H1 (cell line): Measurements from ENCODE around the gene ZNF423. TPM values are rescaled to one million over a fixed set of nuclear protein-coding genes. Genes with fewer than 3 reads are reported as not detected.

Experiments
- CTCF ChIA-PET: fragments of 300-600 bp; sonication (Branson Sonifier 250); formaldehyde crosslinking; loops from one replicate; lab custom pipeline; 2021; ENCODE audit not compliant: partially characterized antibody; lab: Charles Lee
- POLR2A ChIA-PET: fragments of 300-600 bp; sonication (Branson Sonifier 250); formaldehyde crosslinking; loops from one replicate; lab custom pipeline; 2021; ENCODE audit warnings: inconsistent platforms; ENCODE audit not compliant: partially characterized antibody; lab: Charles Lee
- DNase-seq, 2 experiments: peaks; one replicate each; pipeline versions ENCODE4 v3.0.0 to v3.0.0-alpha.2; 2010 to 2022; ENCODE audit warnings: low spot score in 2 of 2, low read depth in 1 of 2, mixed read lengths in 1 of 2
- FAIRE-seq: peaks from 2 replicates; lab custom pipeline; 2011; peaks lifted over from hg19 to GRCh38; lab: Jason Lieb, UNC
- H2AFZ ChIP-seq: 2 replicates; pipeline ENCODE4 v1.8.1; 2012; ENCODE audit warnings: low read length, inconsistent platforms
- H2AK5ac ChIP-seq: 2 replicates; pipeline ENCODE4 v1.6.1; 2013; ENCODE audit warnings: low read depth, low read length
- H2BK120ac ChIP-seq: replicated peaks from 2 replicates; pipeline ENCODE3; 2013; ENCODE audit warnings: low read depth, low read length, inconsistent platforms
- H2BK12ac ChIP-seq: 2 replicates; pipeline ENCODE4 v1.6.1; 2013; ENCODE audit warnings: low read depth, low read length
- H2BK15ac ChIP-seq: 2 replicates; pipeline ENCODE4 v1.6.1; 2013; ENCODE audit warnings: low read length
- H2BK20ac ChIP-seq: 2 replicates; pipeline ENCODE4 v1.6.1; 2013; ENCODE audit warnings: low read length
- H2BK5ac ChIP-seq: 2 replicates; pipeline ENCODE4 v1.6.1; 2013; ENCODE audit warnings: low read depth, low read length
- H3K14ac ChIP-seq: 2 replicates; pipeline ENCODE4 v1.6.1; 2013; ENCODE audit warnings: inconsistent platforms; ENCODE audit not compliant: insufficient read length
- H3K18ac ChIP-seq: 2 replicates; pipeline ENCODE4 v1.6.1; 2013; ENCODE audit warnings: low read length; ENCODE audit errors: extremely low read depth
- H3K23ac ChIP-seq: 2 replicates; pipeline ENCODE4 v1.6.1; 2013; ENCODE audit warnings: inconsistent platforms; ENCODE audit not compliant: insufficient read length
- H3K23me2 ChIP-seq: 2 replicates; pipeline ENCODE4 v1.6.1; 2013; ENCODE audit warnings: low read depth, low read length
- H3K27ac ChIP-seq: 2 replicates; pipeline ENCODE4 v1.6.1; 2011; ENCODE audit warnings: low read depth, low read length, inconsistent platforms
- H3K27me3 ChIP-seq, 4 experiments: replicated peaks in 1 of 4; 1 replicate in 1 of 4; 2 replicates in 3 of 4; pipeline versions ENCODE4 v1.6.1 to v1.8.1; 2011 to 2013; ENCODE audit warnings: low read length in 3 of 4, mild to moderate bottlenecking in 3 of 4, inconsistent platforms in 2 of 4, mixed read lengths in 2 of 4, moderate library complexity in 1 of 4; ENCODE audit not compliant: control insufficient read depth in 3 of 4, insufficient read depth in 3 of 4; ENCODE audit errors: extremely low read depth in 1 of 4
- H3K36me3 ChIP-seq, 4 experiments: 2 replicates each; pipeline versions ENCODE4 v1.6.1 to v1.8.1; 2011 to 2013; ENCODE audit warnings: mild to moderate bottlenecking in 4 of 4, low read length in 3 of 4, moderate library complexity in 2 of 4, control low read depth in 1 of 4, inconsistent platforms in 1 of 4; ENCODE audit not compliant: insufficient read depth in 4 of 4, control insufficient read depth in 2 of 4
- H3K4ac ChIP-seq: replicated peaks from 2 replicates; pipeline ENCODE3; 2013; ENCODE audit warnings: low read length, low read depth, mixed read lengths, inconsistent platforms; ENCODE audit not compliant: insufficient read length
- H3K4me1 ChIP-seq, 4 experiments: replicated peaks in 1 of 4; 1 replicate in 1 of 4; 2 replicates in 3 of 4; pipeline versions ENCODE4 v1.6.1 to v1.8.1; 2011 to 2013; ENCODE audit warnings: low read length in 3 of 4, inconsistent platforms in 2 of 4, mixed read lengths in 1 of 4; ENCODE audit not compliant: insufficient read depth in 4 of 4, control insufficient read depth in 3 of 4
- H3K4me2 ChIP-seq, 2 experiments: 2 replicates each; pipeline versions ENCODE4 v1.6.1 to v1.8.1; 2011 to 2013; ENCODE audit warnings: low read depth in 2 of 2, low read length in 2 of 2, control low read depth in 1 of 2, inconsistent platforms in 1 of 2, mild to moderate bottlenecking in 1 of 2; ENCODE audit not compliant: insufficient read depth in 1 of 2
- H3K4me3 ChIP-seq, 4 experiments: fragments of 200-600, 300-600 bp in 1 of 4; sonication (generic), shearing (Covaris generic), sonication (Bioruptor Twin) in 1 of 4; 2 replicates each; pipeline versions ENCODE4 v1.5.1 to v1.8.1; 2011 to 2016; ENCODE audit warnings: low read length in 4 of 4, low read depth in 3 of 4, control low read depth in 2 of 4, inconsistent platforms in 2 of 4, mild to moderate bottlenecking in 2 of 4, mixed read lengths in 1 of 4, moderate library complexity in 1 of 4; ENCODE audit not compliant: insufficient read depth in 2 of 4; ENCODE audit errors: extremely low read depth in 1 of 4
- H3K56ac ChIP-seq: replicated peaks from 2 replicates; pipeline ENCODE3; 2013; ENCODE audit warnings: low read depth, mild to moderate bottlenecking, mixed read lengths, low read length, inconsistent platforms; ENCODE audit not compliant: insufficient read length
- H3K79me1 ChIP-seq: 2 replicates; pipeline ENCODE4 v1.6.1; 2013; ENCODE audit warnings: low read depth, low read length, control low read depth
- H3K79me2 ChIP-seq, 2 experiments: 2 replicates each; pipeline versions ENCODE4 v1.6.1 to v1.8.1; 2012 to 2013; ENCODE audit warnings: low read length in 2 of 2, mild to moderate bottlenecking in 2 of 2, inconsistent platforms in 1 of 2; ENCODE audit not compliant: insufficient read depth in 2 of 2, control insufficient read depth in 1 of 2
- H3K9ac ChIP-seq, 4 experiments: replicated peaks in 1 of 4; 1 replicate in 1 of 4; 2 replicates in 3 of 4; pipeline versions ENCODE4 v1.6.1 to v1.8.1; 2011 to 2013; ENCODE audit warnings: low read depth in 3 of 4, low read length in 3 of 4, control low read depth in 2 of 4, mild to moderate bottlenecking in 2 of 4, moderate library complexity in 2 of 4, inconsistent platforms in 1 of 4; ENCODE audit errors: extremely low read depth in 1 of 4
- H3K9me3 ChIP-seq, 2 experiments: 2 replicates each; pipeline versions ENCODE4 v1.6.1 to v1.8.1; 2012 to 2013; ENCODE audit warnings: mild to moderate bottlenecking in 2 of 2, moderate library complexity in 2 of 2, control low read depth in 1 of 2, inconsistent platforms in 1 of 2, low read depth in 1 of 2, low read length in 1 of 2, mixed read lengths in 1 of 2; ENCODE audit not compliant: insufficient read depth in 2 of 2
- H4K20me1 ChIP-seq, 2 experiments: replicated peaks in 1 of 2; 2 replicates each; pipeline versions ENCODE3 to v1.8.1; 2011 to 2013; ENCODE audit warnings: inconsistent platforms in 2 of 2, low read length in 2 of 2, mild to moderate bottlenecking in 1 of 2; ENCODE audit not compliant: insufficient read depth in 2 of 2, control insufficient read depth in 1 of 2
- H4K5ac ChIP-seq: 2 replicates; pipeline ENCODE4 v1.6.1; 2013; ENCODE audit warnings: low read length, low read depth, mixed read lengths, inconsistent platforms; ENCODE audit not compliant: insufficient read length
- H4K8ac ChIP-seq: 2 replicates; pipeline ENCODE4 v1.8.0; 2013; ENCODE audit warnings: mild to moderate bottlenecking, moderate library complexity, low read length, inconsistent platforms; ENCODE audit not compliant: insufficient read depth; ENCODE audit errors: extremely low read depth
- H4K91ac ChIP-seq: replicated peaks from 2 replicates; pipeline ENCODE3; 2013; ENCODE audit warnings: low read length, mixed read lengths, inconsistent platforms; ENCODE audit not compliant: insufficient read length
- ASH2L ChIP-seq: fragments of 200-600, 300-600 bp; sonication (generic); IDR thresholded peaks from one replicate; pipeline ENCODE4 v1.7.1; 2017; ENCODE audit warnings: low read length
- E2F6 ChIP-seq: IDR thresholded peaks from 2 replicates; pipeline ENCODE4 v1.6.1; 2012; ENCODE audit warnings: inconsistent platforms
- POU5F1 ChIP-seq: IDR thresholded peaks from 2 replicates; pipeline ENCODE4 v1.6.1; 2011; ENCODE audit warnings: low read depth, mild to moderate bottlenecking, low read length, moderate library complexity
- RBBP5 ChIP-seq: IDR thresholded peaks from 2 replicates; pipeline ENCODE4 v1.7.1; 2012; ENCODE audit warnings: low read depth, mild to moderate bottlenecking, inconsistent platforms, low read length, moderate library complexity, borderline replicate concordance
- SIRT6 ChIP-seq: IDR thresholded peaks from one replicate; pipeline ENCODE4 v1.7.1; 2012; ENCODE audit warnings: low read length, inconsistent platforms
- WGBS, 2 experiments: shearing (Covaris generic) in 1 of 2; methylation state at CpG; one replicate each; pipeline versions ENCODE4 v1.1.6 to v1.1.7; 2013 to 2015; ENCODE audit warnings: low lambda C conversion rate in 2 of 2, mixed read lengths in 2 of 2, inconsistent platforms in 1 of 2, low coverage in 1 of 2, missing lambda C conversion rate in 1 of 2; ENCODE audit not compliant: insufficient replicate concordance in 2 of 2, insufficient coverage in 1 of 2, insufficient read length in 1 of 2; ENCODE audit errors: extremely low coverage in 1 of 2, missing lambda C conversion rate in 1 of 2; 5-methylcytosine and 5-hydroxymethylcytosine counted together
- polyA plus RNA-seq, 7 experiments: library from polyadenylated mRNA; depleted of rRNA in 3 of 7; stranded (reverse) in 5 of 7; unstranded in 2 of 7; fragments of >200 nt in 5 of 7; fragments of 200-250 nt in 2 of 7; gene quantifications; 1 replicate in 5 of 7; 2 replicates in 1 of 7; 4 replicates in 1 of 7; pipeline versions ENCODE4 v1.2.1 to v1.2.3, GENCODE V29; 2011 to 2013; ENCODE audit warnings: missing spikeins in 2 of 7, mixed read lengths in 2 of 7
- total RNA-seq: library from RNA; stranded (reverse); fragmentation: NEBNext Ultra II Directional; extraction: Animal tissue kit (Norgen Biotek cat#: 25700); gene quantifications from 2 replicates; pipeline ENCODE4 v1.2.1, GENCODE V29; 2021

The ZNF423 gene
- total and polyA plus RNA-seq, 2 of the 8 experiments (the other 6 are each of a cell fraction or from before 2014, with no cell fraction given), result 38.2 to 52.3 TPM

GRCh38 chr16:49717689-49718088 lies 138.2 kb downstream of the ZNF423 start:
- H3K23ac ChIP-seq, result no peak overlapping the region
- H3K4me2 ChIP-seq, result no peak overlapping the region
- no peak overlapping the region for H2AFZ ChIP-seq
- no peaks in the 10 kb centered on the region for H3K9me3 ChIP-seq
- no peak for FAIRE-seq
- H3K56ac ChIP-seq, result no peak overlapping the region
- no peak overlapping the region for H2BK20ac ChIP-seq
- no peaks in the 10 kb centered on the region for H3K27me3 ChIP-seq
- no peak overlapping the region for H4K5ac ChIP-seq
- H3K79me1 ChIP-seq, result peaks cover 16% of the 10 kb centered on the region
- H3K27ac ChIP-seq, result no peak overlapping the region
- H4K20me1 ChIP-seq, result no peaks in the 10 kb centered on the region
- H2BK5ac ChIP-seq, result no peak overlapping the region
- no peak overlapping the region for H3K4ac ChIP-seq
- peaks cover 0 to 17% (median 2%) of the 10 kb centered on the region in 4 experiments; a peak in 5 of 7 replicates for H3K4me1 ChIP-seq
- no peak overlapping the region for H2BK12ac ChIP-seq
- no peak overlapping the region for H2BK120ac ChIP-seq
- H2BK15ac ChIP-seq, result no peak overlapping the region
- 92% methylated on average over 4 of the region's 4 CpGs; no CpG with 5 or more reads in 1 of the 2 experiments for WGBS, 2 experiments
- no peak overlapping the region for H3K18ac ChIP-seq
- H4K91ac ChIP-seq, result no peak overlapping the region
- no peak overlapping the region for H3K9ac ChIP-seq
- peaks cover 0 to 9% of the 10 kb centered on the region in 2 experiments; a peak in 2 of 4 replicates for H3K79me2 ChIP-seq
- no peak for DNase-seq
- H4K8ac ChIP-seq, result no peak overlapping the region
- CTCF ChIA-PET, result no interaction called here
- H3K36me3 ChIP-seq, result no peaks in the 10 kb centered on the region
- H3K14ac ChIP-seq, result no peak overlapping the region
- no peak overlapping the region for H3K4me3 ChIP-seq
- H2AK5ac ChIP-seq, result no peak overlapping the region
- TF ChIP-seq SIRT6, result no peak
- TF ChIP-seq POU5F1, result no peak
- no peak for TF ChIP-seq E2F6
- TF ChIP-seq RBBP5, result no peak
- no peak for TF ChIP-seq ASH2L
- no peaks in the 10 kb centered on the region; the same call in 1 of the 2 replicates for H3K23me2 ChIP-seq
- POLR2A ChIA-PET, result no interaction called here
